Measurements from ENCODE around the gene SHC2.

Gene SHC2

DNA sequence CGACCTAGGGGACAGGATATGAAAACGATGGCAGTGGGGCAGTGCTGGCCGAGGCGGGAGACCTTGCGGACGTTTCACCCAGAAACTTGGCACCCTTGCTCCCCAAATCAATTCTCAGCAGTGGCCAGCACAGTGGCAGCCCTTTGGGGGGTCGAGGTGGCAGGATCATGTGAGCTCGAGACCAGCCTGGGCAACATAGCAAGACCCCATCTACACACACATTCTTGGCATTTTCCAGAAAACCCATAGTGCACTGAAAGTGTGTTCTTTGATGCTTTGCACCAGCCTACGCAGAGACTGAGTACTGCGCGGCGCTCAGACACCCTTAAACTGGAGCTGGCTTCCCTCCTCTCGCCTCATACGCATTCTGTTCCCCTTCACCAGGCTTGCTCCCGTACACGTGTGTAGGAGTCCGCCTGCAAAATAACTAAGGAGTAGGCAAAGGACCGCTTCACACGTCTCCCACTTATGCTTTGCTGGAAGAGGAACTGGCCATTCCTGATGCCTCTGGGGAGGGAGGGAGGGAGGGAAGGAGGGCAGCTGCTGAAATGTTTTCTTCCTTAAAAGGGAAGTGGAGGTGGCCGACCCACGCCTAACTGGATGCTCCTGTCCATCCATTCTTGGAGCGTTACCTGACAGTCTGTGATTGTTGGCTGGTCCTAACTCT, 92.7 kb downstream of the SHC2 start:
- TF ChIP-seq, protein P1, sequence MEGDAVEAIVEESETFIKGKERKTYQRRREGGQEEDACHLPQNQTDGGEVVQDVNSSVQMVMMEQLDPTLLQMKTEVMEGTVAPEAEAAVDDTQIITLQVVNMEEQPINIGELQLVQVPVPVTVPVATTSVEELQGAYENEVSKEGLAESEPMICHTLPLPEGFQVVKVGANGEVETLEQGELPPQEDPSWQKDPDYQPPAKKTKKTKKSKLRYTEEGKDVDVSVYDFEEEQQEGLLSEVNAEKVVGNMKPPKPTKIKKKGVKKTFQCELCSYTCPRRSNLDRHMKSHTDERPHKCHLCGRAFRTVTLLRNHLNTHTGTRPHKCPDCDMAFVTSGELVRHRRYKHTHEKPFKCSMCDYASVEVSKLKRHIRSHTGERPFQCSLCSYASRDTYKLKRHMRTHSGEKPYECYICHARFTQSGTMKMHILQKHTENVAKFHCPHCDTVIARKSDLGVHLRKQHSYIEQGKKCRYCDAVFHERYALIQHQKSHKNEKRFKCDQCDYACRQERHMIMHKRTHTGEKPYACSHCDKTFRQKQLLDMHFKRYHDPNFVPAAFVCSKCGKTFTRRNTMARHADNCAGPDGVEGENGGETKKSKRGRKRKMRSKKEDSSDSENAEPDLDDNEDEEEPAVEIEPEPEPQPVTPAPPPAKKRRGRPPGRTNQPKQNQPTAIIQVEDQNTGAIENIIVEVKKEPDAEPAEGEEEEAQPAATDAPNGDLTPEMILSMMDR (IDR thresholded peaks at IDR 0.05; ENCODE audit: extremely low read depth, insufficient read depth, missing control alignments), result no peak
- in situ Hi-C loops (cut with MboI; ENCODE audit: low pct_unique_long_range_greater_than_20kb, low sequenced_read_pairs, unreplicated experiment), result no loop called here
- DNase-seq (ENCODE audit: low spot score), result no peak

DNA sequence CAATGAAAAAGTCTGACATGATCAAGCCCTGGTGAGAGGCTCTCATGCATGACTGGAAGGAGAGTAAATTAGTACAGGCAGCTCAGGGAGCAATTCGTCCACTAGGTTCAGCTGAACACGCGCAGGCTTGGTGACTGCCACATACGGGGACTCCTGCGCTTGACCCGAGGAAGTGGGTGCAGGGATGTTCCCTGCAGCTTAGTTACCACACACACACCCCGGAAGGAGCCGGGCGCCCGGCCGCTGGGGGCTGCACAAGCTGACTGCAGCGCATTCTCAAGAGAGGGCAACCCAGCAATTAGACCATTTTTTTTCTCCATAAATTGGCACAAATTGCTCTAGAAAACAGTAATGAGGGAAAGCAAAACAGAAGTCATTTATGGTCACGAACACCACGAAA, 93.3 kb downstream of the SHC2 start:
- no peak for DNase-seq (ENCODE audit: low spot score)
- in situ Hi-C loops (cut with MboI; ENCODE audit: low pct_unique_long_range_greater_than_20kb, low sequenced_read_pairs, unreplicated experiment), result no loop called here
- TF ChIP-seq, protein P1 (IDR thresholded peaks at IDR 0.05; ENCODE audit: extremely low read depth, insufficient read depth, missing control alignments), result no peak

DNA sequence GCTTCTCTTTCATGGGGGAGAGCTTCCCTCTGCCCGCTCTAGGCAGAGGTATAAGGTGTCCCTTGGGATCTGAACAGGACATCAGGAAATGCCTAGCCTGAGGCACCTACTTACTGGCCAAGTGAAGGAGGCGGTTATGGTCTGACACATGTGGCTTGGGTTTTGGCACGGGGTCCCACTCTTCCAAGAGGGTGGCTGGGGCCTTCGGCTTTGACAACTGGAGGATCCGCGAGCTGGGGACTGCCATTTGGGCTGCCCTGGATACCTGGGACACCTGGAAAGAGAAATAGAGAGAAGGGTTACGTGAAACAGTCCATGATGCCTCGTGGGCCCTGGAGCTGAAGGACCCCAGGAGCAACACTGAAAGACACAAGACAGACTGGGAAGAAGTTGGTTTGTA, 93.9 kb downstream of the SHC2 start:
- TF ChIP-seq, protein P1 (IDR thresholded peaks at IDR 0.05; ENCODE audit: extremely low read depth, insufficient read depth, missing control alignments), result no peak
- in situ Hi-C loops (cut with MboI; ENCODE audit: low pct_unique_long_range_greater_than_20kb, low sequenced_read_pairs, unreplicated experiment), result no loop called here
- no peak for DNase-seq (ENCODE audit: low spot score)

Data from GM13977 (cell line).